Posterior vena cava (tissue), 2 donors: ENCODE results near the gene CRADD. TPM values are rescaled to one million over a fixed set of nuclear protein-coding genes. Genes with fewer than 3 reads are reported as not detected.

Source experiments
- DNase-seq: peaks from one replicate; pipeline ENCODE4 v3.0.0-alpha.2; 2020; ENCODE audit warnings: low spot score
- intact Hi-C, 2 donors: fragments of 100-400 bp; cut with DNase I; formaldehyde crosslinking; loops; one replicate each; pipeline versions ENCODE4 v1.14.1 to v1.14.2; 2022 to 2023
- total RNA-seq, 2 donors: library from RNA; stranded (reverse); fragmentation: NEBNext Ultra II Directional; extraction: Animal tissue kit (Norgen Biotek cat#: 25700); gene quantifications; one replicate each; pipeline ENCODE4 v1.2.1, GENCODE V29; 2021
- donor health status: DM: yes; HTN: yes; CAD: no.
- donor health status: DM: yes; HTN: yes; CAD: no.

Gene CRADD
- total RNA-seq, 2 donors from 2014 or later = 21.6 to 22.0 TPM

- intact Hi-C loops = no loop called here
- DNase-seq = no peak
These were observed 8.2 kb upstream of the CRADD start for GRCh38 chr12:93668919-93669418.

GRCh38 chr12:93669452-93669851, 7.7 kb upstream of the CRADD start:
- no peak for DNase-seq
- intact Hi-C loops = no loop called here

- no peak for DNase-seq
- intact Hi-C loops = no loop called here
These were observed 7.1 kb upstream of the CRADD start for GRCh38 chr12:93670104-93670503.

GRCh38 chr12:93671044-93671443, 6.1 kb upstream of the CRADD start:
- intact Hi-C loops = no loop called here
- DNase-seq = no peak

- DNase-seq = no peak
- intact Hi-C loops = no loop called here
These were observed 4.1 kb upstream of the CRADD start for GRCh38 chr12:93673084-93673483.

GRCh38 chr12:93674386-93674785, 2.8 kb upstream of the CRADD start:
- DNase-seq = no peak
- intact Hi-C loops = no loop called here

GRCh38 chr12:93676408-93677194, 574 bp upstream of the CRADD start:
- intact Hi-C loops = no loop called here
- no peak for DNase-seq

- no peak for DNase-seq
- intact Hi-C loops = no loop called here
These were observed 1.6 kb downstream of the CRADD start for GRCh38 chr12:93678779-93679178.

GRCh38 chr12:93679308-93679925, 2.2 kb downstream of the CRADD start:
- intact Hi-C loops = no loop called here

GRCh38 chr12:93680006-93680405, 2.8 kb downstream of the CRADD start:
- no peak for DNase-seq
- intact Hi-C loops = loop anchor here in 1 of 2 donors (10.0 kb wide), 2 partner anchors 55 to 105 kb away; partner anchors contain the start of gene SOCS2

More at GRCh38 chr12:93679308-93679925, 2.2 kb downstream of the CRADD start:
- no peak for DNase-seq

- no peak for DNase-seq
- intact Hi-C loops = loop anchor here in 1 of 2 donors (10.0 kb wide), 2 partner anchors 52 to 108 kb away; partner anchors contain the start of gene SOCS2
These were observed 5.7 kb downstream of the CRADD start for GRCh38 chr12:93682846-93683261.

GRCh38 chr12:93683410-93683809, 6.2 kb downstream of the CRADD start:
- intact Hi-C loops = loop anchor here in 1 of 2 donors (10.0 kb wide), 2 partner anchors 51 to 109 kb away; partner anchors contain the start of gene SOCS2
- no peak for DNase-seq

- no peak for DNase-seq
- intact Hi-C loops = loop anchor here in 1 of 2 donors (10.0 kb wide), 2 partner anchors 50 to 110 kb away; partner anchors contain the start of gene SOCS2
These were observed 7.5 kb downstream of the CRADD start for GRCh38 chr12:93684716-93685115.

GRCh38 chr12:93686572-93687356, 9.6 kb downstream of the CRADD start:
- intact Hi-C loops = loop anchor here in 1 of 2 donors (10.0 kb wide), 2 partner anchors 48 to 112 kb away; partner anchors contain the start of gene SOCS2
- DNase-seq = no peak

- intact Hi-C loops = loop anchor here in 1 of 2 donors (10.0 kb wide), 2 partner anchors 46 to 114 kb away; partner anchors contain the start of gene SOCS2
- no peak for DNase-seq
These were observed 12.1 kb downstream of the CRADD start for GRCh38 chr12:93689076-93689834.

- no peak for DNase-seq
- intact Hi-C loops = no loop called here
These were observed 19.3 kb downstream of the CRADD start for GRCh38 chr12:93696462-93696861.

GRCh38 chr12:93698307-93699092, 21.3 kb downstream of the CRADD start:
- intact Hi-C loops = no loop called here
- DNase-seq = no peak
